K562 (cell line): ENCODE data around the gene CARS2. TPM values are rescaled to one million over a fixed set of nuclear protein-coding genes. Genes with fewer than 3 reads are reported as not detected.

Experiments used
- ATAC-seq: fragments of 200-7000 bp; cut with Tn5 transposase; 3 replicates; pipeline ENCODE4 v1.9.1; 2020; ENCODE audit warnings: moderate library complexity
- BruUV-seq: library from RNA; stranded (reverse); fragments of 400-500 nt; replicated peaks from 2 replicates; lab custom pipeline; 2021; lab: Mats Ljungman, UMichigan
- CTCF ChIA-PET: fragments of 300-600 bp; formaldehyde crosslinking; extraction: SDS; loops from one replicate; lab custom pipeline; 2021; ENCODE audit warnings: low intra/inter-chr PET ratio; lab: Yijun Ruan, JAX
- POLR2A ChIA-PET: fragments of 300-600, 350-650 bp; sonication (Branson Sonifier 250); formaldehyde crosslinking; extraction: SDS; loops from one replicate; lab custom pipeline; 2021; ENCODE audit warnings: antibody characterized with exemption, inconsistent platforms; lab: Yijun Ruan, JAX
- DNase-seq, 4 experiments: peaks; one replicate each; pipeline versions ENCODE4 v3.0.0 to v3.0.0-alpha.2; 2011 to 2018; ENCODE audit warnings: low spot score in 3 of 4, mixed read lengths in 3 of 4; ENCODE audit errors: extremely low read depth in 1 of 4
- FAIRE-seq: peaks from 2 replicates; lab custom pipeline; 2011; peaks lifted over from hg19 to GRCh38; lab: Jason Lieb, UNC
- H2AFZ ChIP-seq: 2 replicates; pipeline ENCODE4 v1.6.0; 2011; ENCODE audit warnings: low read depth, low read length, control low read depth, inconsistent platforms
- H3K27ac ChIP-seq: fragments of 200-600 bp; 3 replicates; pipeline ENCODE4 v1.8.0; 2011; ENCODE audit warnings: low read depth, mild to moderate bottlenecking, control low read depth, inconsistent platforms, low read length, moderate library complexity, mixed read lengths; ENCODE audit errors: extremely low read depth
- H3K27me3 ChIP-seq, 2 experiments: fragments of 300-600 bp in 1 of 2; 2 replicates in 1 of 2; 3 replicates in 1 of 2; pipeline versions ENCODE4 v1.6.0 to v1.8.0; 2011; ENCODE audit warnings: inconsistent platforms in 2 of 2, low read length in 2 of 2, mild to moderate bottlenecking in 1 of 2, mixed read lengths in 1 of 2, moderate library complexity in 1 of 2; ENCODE audit not compliant: control insufficient read depth in 2 of 2, insufficient read depth in 2 of 2
- H3K36me3 ChIP-seq: fragments of 300-600 bp; 3 replicates; pipeline ENCODE4 v1.8.0; 2011; ENCODE audit warnings: mild to moderate bottlenecking, low read length, inconsistent platforms; ENCODE audit not compliant: control insufficient read depth, insufficient read depth
- H3K4me1 ChIP-seq, 2 experiments: fragments of 200-600 bp in 1 of 2; replicated peaks in 1 of 2; 2 replicates in 1 of 2; 3 replicates in 1 of 2; pipeline versions ENCODE4 v1.5.1 to v1.8.0; 2011; ENCODE audit warnings: inconsistent platforms in 2 of 2, low read length in 2 of 2, mild to moderate bottlenecking in 1 of 2, mixed read lengths in 1 of 2, moderate library complexity in 1 of 2; ENCODE audit not compliant: control insufficient read depth in 2 of 2, insufficient read depth in 2 of 2
- H3K4me2 ChIP-seq: 2 replicates; pipeline ENCODE4 v1.6.1; 2011; ENCODE audit warnings: low read length, control low read depth, inconsistent platforms, mixed read lengths; ENCODE audit not compliant: insufficient read depth
- H3K4me3 ChIP-seq: fragments of 200-600 bp; sonication (generic), shearing (Covaris generic); 2 replicates; pipeline ENCODE4 v1.5.1; 2016; ENCODE audit warnings: control low read depth, inconsistent platforms
- H3K79me2 ChIP-seq: fragments of 200-600 bp; 3 replicates; pipeline ENCODE4 v1.8.0; 2011; ENCODE audit warnings: low read length, inconsistent platforms; ENCODE audit not compliant: control insufficient read depth, insufficient read depth
- H3K9ac ChIP-seq, 2 experiments: 2 replicates each; pipeline versions ENCODE4 v1.6.0 to v1.6.1; 2011; ENCODE audit warnings: low read depth in 2 of 2, low read length in 2 of 2, control low read depth in 1 of 2, inconsistent platforms in 1 of 2, mild to moderate bottlenecking in 1 of 2, mixed read lengths in 1 of 2; ENCODE audit not compliant: insufficient read depth in 1 of 2
- H3K9me1 ChIP-seq: one replicate; pipeline ENCODE4 v1.6.0; 2011; ENCODE audit warnings: inconsistent platforms, mild to moderate bottlenecking, low read length, moderate library complexity; ENCODE audit not compliant: control insufficient read depth, insufficient read depth
- H3K9me3 ChIP-seq: replicated peaks from 2 replicates; pipeline ENCODE4 v1.5.1; 2011; ENCODE audit warnings: low read depth, low read length, inconsistent platforms; ENCODE audit not compliant: control insufficient read depth, insufficient read depth
- H4K20me1 ChIP-seq: replicated peaks from 2 replicates; pipeline ENCODE4 v1.6.1; 2011; ENCODE audit warnings: low read length, inconsistent platforms, mixed read lengths; ENCODE audit not compliant: control insufficient read depth, insufficient read depth
- BRD9 ChIP-seq: fragments of 450-650 bp; IDR thresholded peaks from 2 replicates; pipeline ENCODE4 v1.6.1; 2018; ENCODE audit warnings: low read depth; ENCODE audit not compliant: partially characterized antibody
- CXXC5 ChIP-seq: fragments of 250-450 bp; sonication (Bioruptor Pico); IDR thresholded peaks from 2 replicates; pipeline ENCODE4 v1.8.0; 2022; ENCODE audit warnings: inconsistent platforms, mild to moderate bottlenecking, moderate library complexity
- DNMT1 ChIP-seq: fragments of 450-650 bp; IDR thresholded peaks from 2 replicates; pipeline ENCODE4 v1.6.1; 2016; ENCODE audit warnings: antibody characterized with exemption, mild to moderate bottlenecking
- GABPB1 ChIP-seq: sonication (generic); formaldehyde crosslinking; IDR thresholded peaks from 2 replicates; pipeline ENCODE4 v1.8.0; 2022; ENCODE audit warnings: mild to moderate bottlenecking, missing genetic modification reagents
- GABPB2 ChIP-seq: fragments of 250-450 bp; sonication (Bioruptor Pico); conservative IDR thresholded peaks from 2 replicates; pipeline ENCODE4 v1.5.1; 2021; ENCODE audit warnings: mild to moderate bottlenecking
- MAZ ChIP-seq, 2 experiments: fragments of 450-650 bp in 1 of 2; sonication (generic) in 1 of 2; formaldehyde crosslinking; IDR thresholded peaks in 1 of 2; conservative IDR thresholded peaks in 1 of 2; 2 replicates each; pipeline versions ENCODE4 v1.4.0 to v1.5.0; 2020; ENCODE audit warnings: mild to moderate bottlenecking in 1 of 2, missing genetic modification reagents in 1 of 2
- MEIS2 ChIP-seq: fragments of 450-650 bp; IDR thresholded peaks from 2 replicates; pipeline ENCODE4 v1.6.1; 2014; ENCODE audit warnings: mild to moderate bottlenecking; ENCODE audit not compliant: partially characterized antibody
- MIER1 ChIP-seq: fragments of 450-650 bp; IDR thresholded peaks from 2 replicates; pipeline ENCODE4 v1.6.1; 2016; ENCODE audit warnings: antibody characterized with exemption, mild to moderate bottlenecking, low read depth
- MXD1 ChIP-seq: fragments of 250-450 bp; sonication (Bioruptor Pico); IDR thresholded peaks from 2 replicates; pipeline ENCODE4 v1.8.0; 2021; ENCODE audit warnings: borderline replicate concordance, mild to moderate bottlenecking, moderate library complexity; ENCODE audit not compliant: poor library complexity, severe bottlenecking
- RBM15 ChIP-seq: fragments of 200-400 bp; formaldehyde crosslinking; IDR thresholded peaks from 2 replicates; pipeline ENCODE4 v1.6.1; 2018; ENCODE audit warnings: mild to moderate bottlenecking, low read length, moderate library complexity; ENCODE audit not compliant: insufficient read depth
- STAT5B ChIP-seq: fragments of 250-450 bp; sonication (Bioruptor Pico); IDR thresholded peaks from 2 replicates; pipeline ENCODE4 v1.8.0; 2021; ENCODE audit warnings: mild to moderate bottlenecking, inconsistent platforms
- TAL1 ChIP-seq: fragments of 450-650 bp; IDR thresholded peaks from 2 replicates; pipeline ENCODE4 v1.6.1; 2016; ENCODE audit warnings: mild to moderate bottlenecking
- TGIF2 ChIP-seq: sonication (generic); formaldehyde crosslinking; IDR thresholded peaks from 2 replicates; pipeline ENCODE4 v1.8.1; 2022; ENCODE audit warnings: mild to moderate bottlenecking, missing genetic modification reagents, moderate library complexity
- TRIM28 ChIP-seq: fragments of 450-650 bp; IDR thresholded peaks from 2 replicates; pipeline ENCODE4 v1.6.1; 2017
- ZNF263 ChIP-seq: sonication (generic); formaldehyde crosslinking; IDR thresholded peaks from 2 replicates; pipeline ENCODE4 v1.8.0; 2022; ENCODE audit warnings: mild to moderate bottlenecking, missing genetic modification reagents, borderline replicate concordance
- ZNF282 ChIP-seq: sonication (generic); formaldehyde crosslinking; IDR thresholded peaks from 2 replicates; pipeline ENCODE4 v1.8.1; 2023; ENCODE audit warnings: missing genetic modification reagents
- ZNF311 ChIP-seq: fragments of 250-450 bp; sonication (Bioruptor Pico); IDR thresholded peaks from 2 replicates; pipeline ENCODE4 v1.4.0; 2020; ENCODE audit warnings: mild to moderate bottlenecking, moderate library complexity
- WGBS: fragments of 100-300 bp; shearing (Covaris generic); methylation state at CpG from one replicate; pipeline ENCODE4 v1.1.6; 2016; ENCODE audit warnings: low coverage, mixed read lengths; ENCODE audit not compliant: insufficient coverage; ENCODE audit errors: missing lambda C conversion rate; 5-methylcytosine and 5-hydroxymethylcytosine counted together
- in situ Hi-C: fragments of 300-500 bp; cut with MboI; formaldehyde crosslinking; loops from 4 replicates; pipeline ENCODE4 v1.15.0; 2018; ENCODE audit warnings: inconsistent platforms, mixed read lengths
- intact Hi-C: fragments of 100-400 bp; cut with micrococcal nuclease; formaldehyde crosslinking; loops from 2 replicates; pipeline ENCODE4 v1.14.2; 2022
- polyA plus RNA-seq, 8 experiments: library from polyadenylated mRNA; depleted of rRNA in 4 of 8; stranded (reverse) in 5 of 8; unstranded in 3 of 8; fragments of >200 nt; fragmentation: Nextera tagmentation in 2 of 8; fragmentation: Illumina TruSeq in 1 of 8; extraction: Ambion mirVana in 2 of 8; extraction: Trizol in 1 of 8; gene quantifications; 2 replicates each; pipeline versions ENCODE4 v1.2.1 to v1.2.3, GENCODE V29; 2011 to 2014; ENCODE audit warnings: inconsistent platforms in 1 of 8, missing spikeins in 1 of 8
- total RNA-seq, 7 experiments: library from RNA; depleted of rRNA in 6 of 7; stranded (reverse); fragments of >200 nt in 6 of 7; fragmentation: Illumina TruSeq in 2 of 7; extraction: Trizol in 2 of 7; gene quantifications; 2 replicates each; pipeline versions ENCODE4 v1.2.1 to v1.2.3, GENCODE V29; 2011 to 2021; ENCODE audit warnings: low replicate concordance in 1 of 7
- TF ChIP-seq, protein P1 (sequence below): IDR thresholded peaks from 3 replicates; pipeline ENCODE4 v1.6.1; 2011; ENCODE audit warnings: borderline replicate concordance, mild to moderate bottlenecking; ENCODE audit not compliant: insufficient read length, insufficient read depth
- TF ChIP-seq, protein P2 (sequence below): fragments of 450-650 bp; formaldehyde crosslinking; IDR thresholded peaks from 2 replicates; pipeline ENCODE4 v1.4.0; 2022; ENCODE audit warnings: missing genetic modification characterization

Gene CARS2
- total and polyA plus RNA-seq, 9 of the 15 experiments (the other 6 are each of a cell fraction or from before 2014, with no cell fraction given), result 1.7 to 37.4 (median 30.5) TPM

GRCh38 chr13:110715395-110716246 lies 9.7 kb upstream of the CARS2 start:
- Histone ChIP-seq H3K4me1 (peaks cover 2 to 26% of the 10 kb centered on the region in 2 experiments; a peak in 2 of 5 replicates), H3K79me2 (peaks cover 68% of the 10 kb centered on the region), H4K20me1 (peaks cover 8% of the 10 kb centered on the region; the same call in 1 of the 2 replicates), H3K9ac (peak overlapping the region; percentile 73 to 96), H3K36me3 (peaks cover 18% of the 10 kb centered on the region; the same call in 2 of the 3 replicates), H2AFZ (no peak overlapping the region; the same call in 1 of the 2 replicates), H3K4me2 (peak overlapping the region; percentile 85), H3K9me1 (no peaks in the 10 kb centered on the region), H3K4me3 (peak overlapping the region; percentile 86), H3K27ac (peak overlapping the region; percentile 68), H3K9me3 (no peaks in the 10 kb centered on the region), H3K27me3 (no peaks in the 10 kb centered on the region)
- intact Hi-C loops (loop anchor here (2.0 to 10.0 kb wide), 3 partner anchors 99 to 261 kb away; partner anchors contain the start of gene NAXD), in situ Hi-C loops (no loop called here)
- peak; percentile 88 to 95 (median 90) for DNase-seq
- FAIRE-seq, result peak; percentile 99
- peak; percentile 81 for ATAC-seq
- TSS peak; percentile 44 for BruUV-seq
- ChIA-PET POLR2A (interaction anchor here (0.6 to 1.5 kb wide), 25 partner anchors 8 to 492 kb away, joined by 3 to 10 read pairs (median 4); partner anchors contain the start of gene CARS2), CTCF (no interaction called here)
- WGBS, result 0% methylated on average over 37 of the region's 74 CpGs
- TF ChIP-seq CXXC5 (CRISPR knock-in tag) (0 out of 2 replicates have a peak, but pooled peaks have one; percentile 45), MXD1 (no peak), GABPB1 (no peak; the same call in 1 of the 2 replicates), RBM15 (no peak), STAT5B (CRISPR knock-in tag) (no peak), TRIM28 (no peak), MIER1 (no peak), ZNF263 (CRISPR knock-in tag) (peak; percentile 39; the same call in 1 of the 2 replicates), TAL1 (no peak), MEIS2 (no peak), ZNF311 (CRISPR knock-in tag) (no peak), BRD9 (no peak), MAZ (CRISPR knock-in tag; conservative IDR thresholded peaks at IDR 0.05 in 1 of 2, IDR thresholded peaks at IDR 0.05 in 1 of 2) (peak in 1 of 2 experiments; percentile 38; a peak in 1 of 4 replicates), GABPB2 (CRISPR knock-in tag) (no peak), ZNF282 (CRISPR knock-in tag) (no peak), TGIF2 (CRISPR knock-in tag) (no peak), DNMT1 (no peak)
- TF ChIP-seq, protein P1, sequence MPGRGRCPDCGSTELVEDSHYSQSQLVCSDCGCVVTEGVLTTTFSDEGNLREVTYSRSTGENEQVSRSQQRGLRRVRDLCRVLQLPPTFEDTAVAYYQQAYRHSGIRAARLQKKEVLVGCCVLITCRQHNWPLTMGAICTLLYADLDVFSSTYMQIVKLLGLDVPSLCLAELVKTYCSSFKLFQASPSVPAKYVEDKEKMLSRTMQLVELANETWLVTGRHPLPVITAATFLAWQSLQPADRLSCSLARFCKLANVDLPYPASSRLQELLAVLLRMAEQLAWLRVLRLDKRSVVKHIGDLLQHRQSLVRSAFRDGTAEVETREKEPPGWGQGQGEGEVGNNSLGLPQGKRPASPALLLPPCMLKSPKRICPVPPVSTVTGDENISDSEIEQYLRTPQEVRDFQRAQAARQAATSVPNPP, result no peak
- TF ChIP-seq, protein P2, sequence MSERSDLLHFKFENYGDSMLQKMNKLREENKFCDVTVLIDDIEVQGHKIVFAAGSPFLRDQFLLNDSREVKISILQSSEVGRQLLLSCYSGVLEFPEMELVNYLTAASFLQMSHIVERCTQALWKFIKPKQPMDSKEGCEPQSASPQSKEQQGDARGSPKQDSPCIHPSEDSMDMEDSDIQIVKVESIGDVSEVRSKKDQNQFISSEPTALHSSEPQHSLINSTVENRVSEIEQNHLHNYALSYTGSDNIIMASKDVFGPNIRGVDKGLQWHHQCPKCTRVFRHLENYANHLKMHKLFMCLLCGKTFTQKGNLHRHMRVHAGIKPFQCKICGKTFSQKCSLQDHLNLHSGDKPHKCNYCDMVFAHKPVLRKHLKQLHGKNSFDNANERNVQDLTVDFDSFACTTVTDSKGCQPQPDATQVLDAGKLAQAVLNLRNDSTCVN, result no peak
